Testis (tissue), 3 donors: ENCODE measurements around the gene OR4A15. TPM values are rescaled to one million over a fixed set of nuclear protein-coding genes. Genes with fewer than 3 reads are reported as not detected.
A peak's percentile ranks its signal among the peaks of the same experiment; 100 is the strongest.

Experiments used
- DNase-seq: peaks from one replicate; pipeline ENCODE4 v3.0.0-alpha.2; 2019
- H3K27ac ChIP-seq, 2 donors: fragments of 200-600 bp; sonication (generic); one replicate each; pipeline ENCODE4 v1.5.1; 2019
- H3K27me3 ChIP-seq: fragments of 200-600 bp; sonication (generic); one replicate; pipeline ENCODE4 v1.5.1; 2019
- H3K36me3 ChIP-seq: fragments of 200-600 bp; sonication (generic); one replicate; pipeline ENCODE4 v1.5.1; 2017; ENCODE audit warnings: low read depth; ENCODE audit errors: missing control alignments
- H3K4me1 ChIP-seq: fragments of 200-600 bp; sonication (generic); one replicate; pipeline ENCODE4 v1.5.1; 2019
- H3K4me3 ChIP-seq, 2 donors: fragments of 200-600 bp; sonication (generic); one replicate each; pipeline ENCODE4 v1.5.1; 2017 to 2019
- H3K9me3 ChIP-seq: fragments of 200-600 bp; sonication (generic); one replicate; pipeline ENCODE4 v1.5.1; 2017
- POLR2A ChIP-seq: fragments of 450-650 bp; IDR thresholded peaks from one replicate; pipeline ENCODE4 v1.6.1; 2017; ENCODE audit warnings: antibody characterized with exemption, mild to moderate bottlenecking, moderate library complexity
- WGBS, 2 donors: methylation state at CpG; one replicate each; pipeline ENCODE4 v1.1.5; 2018; 5-methylcytosine and 5-hydroxymethylcytosine counted together
- intact Hi-C: fragments of 100-400 bp; cut with DNase I; formaldehyde crosslinking; loops from one replicate; pipeline ENCODE4 v1.15.1; 2023; ENCODE audit warnings: low total_unique reads
- polyA plus RNA-seq: library from polyadenylated mRNA; stranded (reverse); fragments of 350-450 nt; fragmentation: Illumina TruSeq; extraction: RNeasy Lipid Tissue Mini Kit (QIAGEN cat#74804); gene quantifications from one replicate; pipeline ENCODE4 v1.2.3, GENCODE V29; 2014; ENCODE audit warnings: low read depth, low replicate concordance; ENCODE audit not compliant: insufficient read depth
- small RNA-seq, 2 donors: library from RNA; depleted of rRNA; stranded (forward); fragments of <200 nt; gene quantifications; one replicate each; pipeline ENCODE3, GENCODE V24; 2016
- total RNA-seq, 2 donors: library from RNA; depleted of rRNA; stranded (reverse); fragments of >200 nt; gene quantifications; one replicate each; pipeline ENCODE4 v1.2.3, GENCODE V29; 2016
- TF ChIP-seq, protein P1 (sequence below), 3 experiments: fragments of 450-650 bp in 2 of 3; fragments of 200-600 bp in 1 of 3; sonication (generic) in 1 of 3; IDR thresholded peaks; one replicate each; pipeline ENCODE4 v1.5.1; 2016 to 2019; ENCODE audit warnings: antibody characterized with exemption in 3 of 3, mild to moderate bottlenecking in 2 of 3, moderate library complexity in 1 of 3

OR4A15 gene
- total and polyA plus RNA-seq, 3 donors from 2014 or later, result not detected

DNA sequence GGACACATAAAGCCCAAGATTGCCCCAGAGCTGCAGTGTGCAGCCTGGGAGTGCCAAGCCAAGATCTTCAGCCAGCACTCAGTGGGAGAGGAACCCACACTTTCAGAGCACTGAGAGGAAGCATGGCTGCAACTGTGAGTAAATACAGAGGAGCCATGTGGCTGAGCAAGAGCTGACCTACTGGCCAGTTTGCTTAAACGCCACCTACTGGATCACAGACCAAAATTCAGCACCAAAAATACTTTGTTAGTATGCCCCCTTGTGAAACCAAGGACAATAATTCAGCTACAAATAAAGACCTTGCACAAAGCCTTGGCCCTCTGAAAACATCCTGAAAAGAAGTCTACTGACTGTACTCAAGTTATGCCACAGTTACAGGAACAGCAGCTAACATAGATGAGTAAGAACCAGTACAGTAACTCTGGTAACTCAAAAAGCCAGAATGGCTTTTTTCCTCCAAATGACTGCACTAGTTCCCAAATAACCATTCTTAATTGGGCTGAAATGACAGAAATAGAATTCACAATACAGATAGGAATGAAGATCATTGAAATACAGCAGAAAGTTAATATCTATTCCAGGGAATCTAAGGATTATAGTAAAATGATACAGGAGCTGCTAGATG, 10.1 kb upstream of the OR4A15 start:
- 11 to 27% methylated on average over 1 of the region's 1 CpG for WGBS, 2 donors
- Histone ChIP-seq H3K27ac (no peak overlapping the region), H3K4me1 (no peaks in the 10 kb centered on the region), H3K9me3 (no peaks in the 10 kb centered on the region), H3K27me3 (no peaks in the 10 kb centered on the region), H3K36me3 (no peaks in the 10 kb centered on the region), H3K4me3 (no peak overlapping the region)
- intact Hi-C loops, result no loop called here
- peak; percentile 25 for DNase-seq
- TF ChIP-seq, protein P1, sequence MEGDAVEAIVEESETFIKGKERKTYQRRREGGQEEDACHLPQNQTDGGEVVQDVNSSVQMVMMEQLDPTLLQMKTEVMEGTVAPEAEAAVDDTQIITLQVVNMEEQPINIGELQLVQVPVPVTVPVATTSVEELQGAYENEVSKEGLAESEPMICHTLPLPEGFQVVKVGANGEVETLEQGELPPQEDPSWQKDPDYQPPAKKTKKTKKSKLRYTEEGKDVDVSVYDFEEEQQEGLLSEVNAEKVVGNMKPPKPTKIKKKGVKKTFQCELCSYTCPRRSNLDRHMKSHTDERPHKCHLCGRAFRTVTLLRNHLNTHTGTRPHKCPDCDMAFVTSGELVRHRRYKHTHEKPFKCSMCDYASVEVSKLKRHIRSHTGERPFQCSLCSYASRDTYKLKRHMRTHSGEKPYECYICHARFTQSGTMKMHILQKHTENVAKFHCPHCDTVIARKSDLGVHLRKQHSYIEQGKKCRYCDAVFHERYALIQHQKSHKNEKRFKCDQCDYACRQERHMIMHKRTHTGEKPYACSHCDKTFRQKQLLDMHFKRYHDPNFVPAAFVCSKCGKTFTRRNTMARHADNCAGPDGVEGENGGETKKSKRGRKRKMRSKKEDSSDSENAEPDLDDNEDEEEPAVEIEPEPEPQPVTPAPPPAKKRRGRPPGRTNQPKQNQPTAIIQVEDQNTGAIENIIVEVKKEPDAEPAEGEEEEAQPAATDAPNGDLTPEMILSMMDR (IDR thresholded peaks at IDR 0.05), result peak in 2 of 3 experiments; percentile 32 to 39
- no peak for TF ChIP-seq POLR2A

DNA sequence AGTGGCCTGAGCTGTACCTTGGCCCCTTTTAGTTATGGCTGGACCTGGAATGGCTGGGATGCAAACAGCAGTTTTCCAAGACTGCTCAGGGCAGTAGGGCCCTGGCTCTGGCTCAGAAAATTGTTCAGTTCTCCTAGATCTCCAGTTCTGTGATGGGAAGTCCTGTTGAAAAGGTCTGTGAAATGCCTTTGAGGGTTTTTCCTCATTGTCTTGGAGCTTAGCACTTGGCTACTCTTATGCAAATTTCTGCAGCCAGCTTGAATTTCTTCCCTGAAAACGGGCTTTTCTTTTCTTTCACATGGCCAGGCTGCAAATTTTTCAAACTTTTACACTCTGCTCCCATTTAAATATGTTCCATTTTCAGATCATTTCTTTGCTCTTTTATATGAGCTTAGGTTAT, 33.2 kb downstream of the OR4A15 start:
- H3K4me1 ChIP-seq, result no peaks in the 10 kb centered on the region
- no peak for TF ChIP-seq POLR2A
- TF ChIP-seq, protein P1 (IDR thresholded peaks at IDR 0.05), result no peak
- no peaks in the 10 kb centered on the region for H3K9me3 ChIP-seq
- 4 to 22% methylated on average over 1 of the region's 1 CpG for WGBS, 2 donors
- no peaks in the 10 kb centered on the region for H3K27me3 ChIP-seq
- no peak for DNase-seq
- intact Hi-C loops, result loop anchor here (10.0 kb wide), 1 partner anchor 56 kb away; the partner anchor contains the start of gene OR4A16
- H3K4me3 ChIP-seq, result no peak overlapping the region
- H3K27ac ChIP-seq, result no peak overlapping the region
- H3K36me3 ChIP-seq, result no peaks in the 10 kb centered on the region

Small RNA genes within 50 kb of the gene (small RNA-seq; reads per million reads assigned to genes)
- gene OR4X7P, result 0 reads per million in 2 donors

Other genes starting within 250 kb of the OR4A15 start
- gene TRIM48, start 105.8 kb upstream of the OR4A15 start, total RNA-seq, result not detected
- not detected for gene TRIM48, start 105.8 kb upstream of the OR4A15 start, polyA plus RNA-seq
- under 1 TPM; 0.47 to 0.50 TPM for gene OR4A16, start 24.8 kb upstream of the OR4A15 start, total RNA-seq
- gene OR4A16, start 24.8 kb upstream of the OR4A15 start, polyA plus RNA-seq, result not detected
- gene OR4C15, start 186.5 kb downstream of the OR4A15 start, total RNA-seq, result not detected
- not detected for gene OR4C15, start 186.5 kb downstream of the OR4A15 start, polyA plus RNA-seq
- gene OR4C16, start 204.2 kb downstream of the OR4A15 start, total RNA-seq, result not detected
- not detected for gene OR4C16, start 204.2 kb downstream of the OR4A15 start, polyA plus RNA-seq
- not detected for gene OR4C11, start 239.7 kb downstream of the OR4A15 start, total RNA-seq
- not detected for gene OR4C11, start 239.7 kb downstream of the OR4A15 start, polyA plus RNA-seq